Upper lobe of left lung (tissue), 4 donors: ENCODE results near the gene SPOP.

Source experiments
- CTCF ChIP-seq, 6 experiments: fragments of 450-650 bp in 4 of 6; fragments of 200-600 bp in 2 of 6; sonication (generic) in 2 of 6; IDR thresholded peaks; one replicate each; pipeline ENCODE4 v1.5.1; 2016 to 2019; ENCODE audit warnings: antibody characterized with exemption in 6 of 6
- EP300 ChIP-seq, 4 donors: sonication (generic); formaldehyde crosslinking; IDR thresholded peaks; one replicate each; pipeline ENCODE4 v1.5.1; 2017; ENCODE audit warnings: antibody characterized with exemption in 4 of 4, control low read depth in 2 of 4
- POLR2A ChIP-seq, 4 donors: fragments of 450-650 bp; IDR thresholded peaks; one replicate each; pipeline ENCODE4 v1.5.1; 2016 to 2017; ENCODE audit warnings: antibody characterized with exemption in 4 of 4, mild to moderate bottlenecking in 2 of 4
- POLR2AphosphoS5 ChIP-seq, 2 donors: sonication (generic); formaldehyde crosslinking; IDR thresholded peaks; one replicate each; pipeline ENCODE4 v1.5.1; 2017; ENCODE audit warnings: antibody characterized with exemption in 2 of 2

- TF ChIP-seq CTCF (IDR thresholded peaks at IDR 0.05) (no peak), POLR2A (IDR thresholded peaks at IDR 0.05) (no peak), EP300 (IDR thresholded peaks at IDR 0.05) (no peak), POLR2AphosphoS5 (IDR thresholded peaks at IDR 0.05) (no peak)
Measured at GRCh38 chr17:49549311-49549605, 128.6 kb downstream of the SPOP start.
